ENCODE results near the gene ZNF37A.

GRCh38 chr10:38159004-38159403 lies 64.9 kb downstream of the ZNF37A start:
- no peak for TF ChIP-seq POLR2A (IDR thresholded peaks at IDR 0.05; ENCODE audit: low read depth, low read length)
- TF ChIP-seq TAF1 (IDR thresholded peaks at IDR 0.05; ENCODE audit: low read depth, low read length) = no peak
- TF ChIP-seq SPI1 (IDR thresholded peaks at IDR 0.05; ENCODE audit: low read depth, low read length) = no peak
- no peak for TF ChIP-seq POLR2AphosphoS5 (IDR thresholded peaks at IDR 0.05; ENCODE audit: low read depth, low read length)
- TF ChIP-seq PAX5 (IDR thresholded peaks at IDR 0.05; ENCODE audit: insufficient read depth, low read length, severe bottlenecking) = no peak
- TF ChIP-seq POU2F2 (IDR thresholded peaks at IDR 0.05; ENCODE audit: low read depth, low read length) = no peak

Measured in GM12891 (cell line).